Ecto neural progenitor cell (in vitro differentiated cells): Measurements from ENCODE around the gene BICD2.
A peak's percentile ranks its signal among the peaks of the same experiment; 100 is the strongest.

Source experiments
- DNase-seq: peaks from one replicate; pipeline ENCODE4 v3.0.0-alpha.2; 2018; ENCODE audit warnings: low spot score

BICD2 gene

DNA sequence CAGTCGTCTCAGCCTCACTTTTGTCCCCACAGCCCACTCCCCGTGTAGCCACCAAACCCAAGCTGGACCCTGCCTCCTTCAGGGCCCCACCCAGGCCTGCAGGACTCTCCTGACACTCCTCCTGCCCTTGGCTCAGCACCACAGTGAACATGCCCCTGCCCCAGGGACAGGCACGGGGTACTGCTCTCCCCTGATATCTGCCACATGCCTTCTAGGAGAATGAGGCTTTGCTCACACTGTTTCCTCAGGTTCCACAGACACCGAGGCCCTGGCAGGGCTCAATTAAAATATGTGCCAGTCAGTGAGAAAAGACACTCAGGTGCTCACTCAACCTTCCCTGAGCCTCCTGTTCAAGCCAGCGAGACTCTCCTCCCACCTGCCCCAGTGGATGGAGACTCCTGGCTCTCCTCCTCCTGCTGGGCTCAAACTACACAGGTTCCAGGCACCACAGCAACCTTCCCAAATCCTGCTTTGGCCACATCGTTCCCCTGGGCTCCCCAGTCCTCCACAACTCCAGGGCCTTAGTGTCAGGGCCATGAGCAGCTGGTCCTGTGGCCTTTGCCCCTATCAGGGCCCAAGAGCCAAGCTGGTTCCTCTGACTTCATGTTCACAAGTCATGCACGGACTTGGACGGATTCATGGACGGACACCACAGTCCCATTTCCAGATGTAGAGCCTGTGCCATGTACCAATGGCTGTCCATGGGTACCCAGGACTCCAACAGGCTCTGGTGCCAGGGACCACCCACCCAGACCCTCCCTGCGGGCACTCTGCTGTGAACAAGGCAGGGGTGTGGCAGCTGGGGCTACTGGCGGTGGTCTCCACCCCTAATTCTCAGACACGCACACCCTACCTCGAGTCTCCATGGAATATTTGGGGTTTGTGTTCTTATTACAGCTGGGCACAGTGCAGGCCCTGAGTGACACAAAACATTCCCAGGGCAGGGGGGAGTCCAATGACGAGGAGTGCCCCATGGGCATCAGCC, 36.6 kb downstream of the BICD2 start:
- DNase-seq, result peak; percentile 40

DNA sequence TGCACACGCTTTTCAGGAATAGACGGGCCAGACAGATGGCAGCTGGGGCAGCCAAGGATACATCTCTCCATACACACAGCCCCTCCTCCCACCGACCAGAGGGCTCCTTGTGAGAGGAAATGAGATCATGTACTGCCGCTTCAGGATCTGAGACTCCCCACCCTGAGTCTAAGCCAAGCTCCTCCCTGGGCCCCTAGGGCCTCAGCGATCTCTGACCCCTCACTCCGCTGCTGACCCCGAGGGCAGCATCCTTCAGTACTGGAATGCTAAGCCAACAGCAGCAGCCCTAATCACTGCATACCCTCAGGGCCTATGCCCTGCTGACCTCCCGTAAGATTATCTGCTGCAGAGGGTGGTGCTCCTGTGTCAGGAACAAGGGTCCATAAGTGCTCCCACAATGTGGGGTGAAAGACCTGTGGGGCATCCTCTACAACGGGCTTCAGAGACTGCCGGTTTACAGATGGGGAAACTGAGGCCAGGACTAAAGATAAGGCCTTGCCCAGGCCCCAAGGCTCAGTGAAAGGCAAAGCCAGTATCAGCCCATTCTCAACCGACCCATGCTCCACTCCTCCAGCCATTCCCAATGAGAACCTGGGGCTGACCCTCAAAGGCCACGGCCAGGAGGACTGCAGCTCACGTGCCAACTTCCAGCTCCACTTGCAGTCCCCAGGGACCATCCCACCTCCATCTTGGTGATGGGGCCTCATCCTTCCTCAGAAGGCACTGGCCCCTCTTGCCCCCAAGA, 37.5 kb downstream of the BICD2 start:
- DNase-seq, result peak; percentile 85

DNA sequence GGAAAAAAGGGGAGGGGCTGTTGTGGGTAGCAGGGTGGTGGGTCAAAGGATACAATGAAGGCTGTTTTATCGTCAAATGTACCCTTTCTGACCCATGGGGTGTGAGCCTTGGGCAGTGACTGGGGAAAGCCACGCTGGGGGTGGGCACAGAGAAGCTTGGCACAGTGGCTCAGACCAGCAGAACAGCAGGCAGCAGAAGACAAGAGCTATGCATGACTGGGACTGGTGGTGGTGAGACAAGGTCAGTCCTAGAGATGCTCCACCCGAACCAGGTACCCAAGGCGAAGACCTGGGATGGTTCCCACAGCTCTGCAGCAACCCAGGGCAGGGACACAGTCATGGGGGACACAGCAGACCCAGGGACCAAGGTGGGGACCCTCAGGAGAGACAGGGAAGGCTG, 38.3 kb downstream of the BICD2 start:
- no peak for DNase-seq

DNA sequence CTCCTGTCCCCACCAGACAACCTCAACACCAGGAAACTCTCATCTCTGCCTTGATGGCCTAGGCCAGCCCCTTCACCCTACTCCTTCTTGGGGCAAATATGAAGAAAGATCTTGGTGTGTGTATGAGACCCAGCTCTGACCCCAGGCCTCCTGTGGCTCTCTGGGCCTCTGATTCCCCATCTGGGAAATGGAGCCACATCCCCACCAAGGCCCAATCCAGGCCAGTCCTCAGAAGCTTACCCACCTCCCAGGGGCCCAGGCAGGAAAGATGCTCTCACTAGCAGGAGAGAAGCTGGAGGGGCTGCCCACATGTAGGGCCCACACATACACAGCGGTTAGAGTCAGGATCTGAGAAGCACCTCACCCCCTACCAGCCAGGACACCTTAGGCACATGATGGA, 38.9 kb downstream of the BICD2 start:
- peak; percentile 26 for DNase-seq

DNA sequence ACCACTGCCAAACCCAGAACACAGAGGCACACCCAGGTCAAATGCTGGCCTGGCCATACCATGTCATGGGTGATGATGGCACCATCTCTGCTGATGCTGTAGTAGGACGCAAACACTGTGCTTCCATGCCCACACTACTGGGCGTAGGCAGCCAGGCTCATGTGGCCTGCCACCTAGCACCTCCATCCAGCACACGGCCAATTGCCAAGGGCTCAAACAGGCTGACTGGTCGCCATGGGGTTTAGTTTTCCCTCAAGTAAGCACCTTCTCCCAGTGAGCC, 39.4 kb downstream of the BICD2 start:
- DNase-seq, result peak; percentile 32

DNA sequence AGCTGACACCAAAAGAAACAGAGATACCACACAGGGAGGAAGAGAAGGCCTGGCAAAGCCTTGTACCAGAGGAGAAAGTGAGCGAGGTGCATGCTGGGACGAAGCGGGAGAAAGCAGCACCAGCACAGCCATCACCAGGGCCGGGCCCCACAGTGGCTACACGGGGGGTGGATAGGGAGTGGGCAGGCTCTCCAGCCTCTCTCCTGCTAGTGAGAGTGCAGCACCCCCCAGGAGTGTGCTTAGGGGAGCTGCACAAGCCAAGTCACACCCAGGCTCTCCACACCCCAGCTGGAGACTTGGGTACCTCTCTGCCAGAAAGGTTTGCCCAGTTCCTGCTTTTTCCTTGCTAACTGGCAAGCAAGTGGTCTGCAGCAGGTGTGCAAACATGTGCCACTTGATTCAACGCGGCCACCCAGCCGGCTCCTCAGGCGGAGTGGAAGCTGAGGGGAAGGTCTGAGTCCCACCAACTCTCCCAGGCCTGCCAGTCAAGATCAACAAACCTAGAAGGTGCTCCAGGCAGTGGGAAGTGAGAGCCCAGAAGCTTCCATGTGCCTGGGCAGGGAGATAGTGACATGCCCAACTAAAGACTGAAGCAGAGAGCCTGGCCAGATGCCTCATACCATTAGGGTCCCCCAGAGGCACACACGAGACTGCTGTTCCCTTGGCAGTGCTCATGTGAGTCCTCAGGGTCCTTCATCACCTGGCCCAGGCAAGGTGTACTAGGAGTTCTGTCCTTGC, 39.9 kb downstream of the BICD2 start:
- peak; percentile 27 for DNase-seq

DNA sequence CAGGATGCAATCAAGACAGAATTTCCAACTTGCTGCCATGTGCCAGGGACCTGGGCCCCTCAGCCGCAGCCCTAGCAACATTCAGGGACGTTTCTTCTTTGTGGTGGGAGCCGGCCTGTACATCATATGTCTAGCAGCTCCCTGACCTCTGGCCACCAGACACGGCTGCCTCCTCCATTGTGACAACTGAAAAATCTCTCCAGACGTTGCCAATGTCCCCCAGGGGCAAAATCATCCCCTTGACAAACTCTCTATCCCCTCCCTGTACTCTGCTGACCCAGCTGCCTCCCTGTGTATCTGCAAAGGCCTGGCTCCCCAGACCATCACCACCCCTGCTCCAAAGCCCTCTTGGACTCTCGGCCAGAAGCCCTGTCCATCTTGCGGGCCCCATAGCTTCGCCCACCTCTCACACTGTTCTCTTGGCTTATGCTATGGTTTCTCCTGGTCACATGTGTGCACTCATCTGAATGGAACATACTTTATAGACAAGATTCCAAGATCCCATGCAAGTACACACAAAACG, 40.8 kb downstream of the BICD2 start:
- DNase-seq, result peak; percentile 38

DNA sequence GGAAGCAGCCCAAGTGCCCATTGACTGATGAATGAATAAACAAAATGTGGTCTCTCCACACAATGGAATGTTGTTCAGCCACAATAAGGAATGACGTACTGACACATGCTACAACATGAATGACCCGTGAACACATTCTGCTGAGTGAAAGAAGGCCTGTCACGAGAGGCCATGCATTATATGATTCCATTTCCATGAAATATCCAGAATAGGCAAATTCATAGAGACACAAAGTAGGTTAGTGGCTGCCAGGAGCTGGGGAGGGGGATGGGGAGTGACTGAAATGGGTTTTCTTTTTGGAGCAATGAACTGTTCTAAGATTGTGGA, 41.4 kb downstream of the BICD2 start:
- peak; percentile 25 for DNase-seq

DNA sequence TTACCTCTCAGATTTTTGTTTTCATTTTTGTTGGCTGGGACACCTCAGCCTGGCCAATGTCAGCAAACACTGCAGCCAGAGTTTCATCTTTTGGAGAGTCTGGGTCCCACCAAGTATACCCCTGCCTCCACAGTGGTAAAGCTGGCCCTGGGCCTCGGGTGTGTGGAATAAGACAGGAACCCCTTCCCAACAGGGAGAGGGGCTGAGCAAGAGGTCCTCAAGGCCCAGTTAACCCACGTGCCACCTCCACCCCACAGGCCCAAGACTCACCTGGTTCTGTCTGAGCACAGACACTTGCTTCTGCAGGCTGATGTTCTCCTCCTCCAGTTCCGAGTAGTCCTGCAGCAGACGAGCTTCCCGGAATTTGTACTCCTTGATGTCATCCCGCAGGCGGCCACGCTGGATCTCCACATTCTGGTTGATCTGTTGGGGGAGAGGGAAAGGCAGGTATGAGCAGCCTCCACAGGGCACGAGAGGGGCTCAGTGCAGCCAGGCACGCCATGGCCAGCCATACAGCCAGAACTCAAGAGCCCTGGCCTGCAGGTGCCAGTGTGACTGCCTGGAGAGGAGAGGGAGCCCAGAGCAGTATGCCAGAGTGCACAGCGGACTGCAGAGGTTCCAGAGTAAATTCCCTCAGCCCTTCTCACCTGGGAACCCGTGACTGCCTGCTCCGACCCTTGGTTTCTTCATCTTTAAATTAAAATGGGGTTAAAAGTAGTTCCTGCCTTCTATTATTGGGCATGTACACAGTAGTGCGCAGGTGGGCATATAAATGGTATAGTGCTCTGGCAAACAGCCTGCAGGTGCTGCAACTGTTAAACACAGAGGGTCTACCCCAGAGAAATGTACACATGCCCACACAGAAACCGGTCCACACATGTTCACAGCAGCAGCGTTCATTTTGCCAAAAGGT, 42.0 kb downstream of the BICD2 start:
- DNase-seq, result peak; percentile 21

DNA sequence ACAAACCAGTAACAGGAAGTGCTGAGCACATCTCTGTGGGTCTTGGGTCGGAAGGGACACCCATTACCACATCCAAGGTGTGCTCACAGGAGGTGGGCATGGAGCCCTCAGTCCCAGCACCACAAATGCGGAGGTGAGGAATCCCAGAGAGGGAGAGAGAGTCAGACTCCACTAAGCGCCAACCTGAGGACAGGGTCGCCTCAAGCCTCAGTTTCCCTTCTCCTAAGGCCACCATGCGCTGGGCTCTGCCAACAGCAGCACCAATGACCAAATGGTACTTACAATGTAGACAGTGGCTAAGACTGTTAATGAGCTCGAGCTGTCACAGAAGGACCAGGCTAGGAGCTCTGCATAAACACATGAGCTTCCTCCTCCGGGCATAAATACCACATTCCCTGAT, 43.1 kb downstream of the BICD2 start:
- peak; percentile 8 for DNase-seq

DNA sequence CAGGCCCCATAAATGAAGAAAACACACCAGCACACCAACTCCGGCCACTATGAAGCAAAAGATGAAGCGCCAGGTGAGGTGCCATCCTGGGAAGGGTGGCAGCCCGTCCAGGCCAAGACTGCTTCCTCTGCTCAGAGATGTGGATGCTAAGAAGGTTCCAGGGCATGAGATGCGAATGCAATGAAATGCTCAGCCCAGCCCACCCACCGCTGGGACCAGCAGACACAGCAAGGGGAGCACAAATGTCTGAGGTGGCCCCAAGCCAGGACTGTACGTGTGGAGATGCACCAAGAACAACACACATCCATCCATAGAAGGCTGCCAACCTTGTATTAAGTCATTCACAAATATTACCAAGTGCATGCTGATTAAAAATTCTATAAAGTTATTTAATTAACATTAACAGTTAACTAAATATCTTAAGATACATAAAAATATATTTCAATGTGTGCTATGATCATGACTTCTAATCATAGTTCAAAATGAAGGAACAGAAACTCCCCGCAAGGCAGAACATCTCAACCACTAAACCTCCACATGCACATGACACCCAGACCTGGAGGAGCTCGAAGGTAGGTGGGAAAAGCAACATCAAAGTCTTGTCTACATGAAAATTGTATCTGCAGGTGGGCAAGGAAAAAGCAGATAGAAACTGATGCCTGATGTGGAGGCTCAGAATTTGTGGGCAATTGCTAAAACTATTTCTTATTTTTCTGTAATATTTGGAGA, 43.7 kb downstream of the BICD2 start:
- DNase-seq, result peak; percentile 13

DNA sequence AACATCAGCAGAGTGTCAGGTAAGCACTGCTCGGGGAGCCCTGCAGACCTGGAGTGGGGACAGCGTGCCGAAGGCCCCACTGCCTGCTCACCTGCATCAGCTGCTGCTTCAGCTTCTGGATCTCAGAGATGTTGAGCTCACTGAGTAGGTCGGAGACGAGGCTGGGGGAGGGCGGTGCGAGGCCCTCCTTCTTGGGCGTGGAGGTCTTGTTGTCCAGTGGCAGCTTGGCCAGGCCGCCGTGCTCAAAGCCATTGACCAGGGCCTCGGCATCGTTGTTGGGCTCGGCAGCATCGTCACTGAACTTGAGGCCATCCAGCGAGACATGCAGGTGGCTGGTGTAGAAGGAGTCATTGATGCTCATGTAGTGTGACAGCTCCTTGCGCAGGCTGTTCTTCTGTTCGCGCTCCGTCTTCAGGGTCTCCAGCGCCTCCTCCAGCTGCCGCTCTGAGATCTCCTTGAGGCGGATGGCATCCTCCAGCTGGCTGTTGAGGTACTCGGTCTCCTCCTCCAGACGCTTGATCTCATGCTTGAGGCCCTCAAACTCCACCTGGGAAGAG, 44.3 kb downstream of the BICD2 start:
- DNase-seq, result peak; percentile 31

DNA sequence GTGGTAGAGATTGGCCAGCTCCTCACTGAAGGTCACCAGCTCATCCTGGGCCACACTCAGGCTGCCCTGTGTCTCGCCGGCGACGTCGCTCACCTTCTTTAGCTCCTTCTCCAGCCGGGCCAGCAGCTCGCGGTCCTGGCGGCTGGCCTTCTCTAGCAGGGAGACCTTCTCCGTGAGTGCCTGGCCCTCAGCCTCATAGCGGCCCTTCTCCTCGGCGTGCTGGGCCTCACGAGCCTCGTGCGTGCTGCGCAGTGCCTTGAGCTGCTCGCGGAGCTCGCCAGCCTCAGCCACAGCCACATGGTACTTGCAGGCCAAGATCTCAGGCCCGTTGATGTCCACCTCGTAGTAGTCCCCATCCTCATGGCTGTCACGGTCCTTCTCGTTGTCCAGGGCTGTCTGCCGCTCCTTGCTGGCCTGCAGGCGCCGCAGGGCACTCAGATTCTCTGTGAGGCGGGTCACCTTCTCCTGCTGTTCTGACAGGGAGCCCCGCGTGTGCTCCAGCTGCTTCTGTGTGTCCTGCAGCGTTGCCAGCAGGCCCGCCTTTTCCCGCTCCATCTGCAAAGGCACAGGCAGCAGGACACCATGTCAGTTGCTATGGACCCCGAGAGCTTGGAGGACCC, 45.5 kb downstream of the BICD2 start:
- DNase-seq, result no peak

DNA sequence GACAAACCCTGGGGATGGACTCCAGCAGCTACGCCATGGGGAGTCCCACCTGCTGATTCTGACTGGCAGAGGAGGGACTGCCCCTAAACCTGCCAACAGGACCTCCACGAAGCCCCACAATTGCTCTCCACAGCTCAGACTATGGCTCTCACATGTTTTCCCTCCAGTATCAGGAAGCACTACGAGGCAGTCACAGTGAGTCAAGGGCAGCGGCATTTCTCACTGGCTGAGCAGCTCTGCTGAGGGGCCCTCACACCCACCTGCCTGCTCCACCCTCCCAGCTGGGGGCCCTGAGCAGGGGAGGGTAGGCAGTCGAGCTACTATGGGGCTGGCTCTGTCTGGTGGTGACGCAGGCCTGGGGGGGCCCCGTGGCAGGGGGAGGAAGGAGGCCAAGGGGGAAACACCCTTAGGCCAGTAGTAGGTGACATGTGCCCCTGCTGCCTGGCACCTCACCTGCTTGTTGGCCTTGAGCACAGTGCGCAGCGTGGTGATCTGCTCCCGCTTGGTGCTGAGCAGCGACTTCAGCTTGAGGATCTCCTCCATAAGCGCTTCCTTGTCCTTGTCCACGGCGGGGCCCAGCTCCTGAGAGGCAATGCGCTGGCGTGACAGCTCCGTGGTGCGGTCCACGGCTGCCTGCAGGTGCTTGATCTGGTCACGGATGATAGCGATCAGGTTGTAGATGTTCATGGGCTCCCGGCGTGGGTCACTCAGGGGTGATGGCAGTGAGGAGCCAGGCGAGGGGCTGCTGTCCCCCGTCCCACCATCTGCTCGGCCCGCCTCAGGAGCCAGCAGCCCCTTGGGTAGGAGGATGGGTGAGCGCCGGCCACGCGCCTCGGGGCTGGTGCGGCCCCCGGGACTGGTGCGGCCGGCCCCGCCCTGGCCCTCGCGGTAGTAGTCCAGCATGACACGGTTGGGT, 46.3 kb downstream of the BICD2 start:
- no peak for DNase-seq

DNA sequence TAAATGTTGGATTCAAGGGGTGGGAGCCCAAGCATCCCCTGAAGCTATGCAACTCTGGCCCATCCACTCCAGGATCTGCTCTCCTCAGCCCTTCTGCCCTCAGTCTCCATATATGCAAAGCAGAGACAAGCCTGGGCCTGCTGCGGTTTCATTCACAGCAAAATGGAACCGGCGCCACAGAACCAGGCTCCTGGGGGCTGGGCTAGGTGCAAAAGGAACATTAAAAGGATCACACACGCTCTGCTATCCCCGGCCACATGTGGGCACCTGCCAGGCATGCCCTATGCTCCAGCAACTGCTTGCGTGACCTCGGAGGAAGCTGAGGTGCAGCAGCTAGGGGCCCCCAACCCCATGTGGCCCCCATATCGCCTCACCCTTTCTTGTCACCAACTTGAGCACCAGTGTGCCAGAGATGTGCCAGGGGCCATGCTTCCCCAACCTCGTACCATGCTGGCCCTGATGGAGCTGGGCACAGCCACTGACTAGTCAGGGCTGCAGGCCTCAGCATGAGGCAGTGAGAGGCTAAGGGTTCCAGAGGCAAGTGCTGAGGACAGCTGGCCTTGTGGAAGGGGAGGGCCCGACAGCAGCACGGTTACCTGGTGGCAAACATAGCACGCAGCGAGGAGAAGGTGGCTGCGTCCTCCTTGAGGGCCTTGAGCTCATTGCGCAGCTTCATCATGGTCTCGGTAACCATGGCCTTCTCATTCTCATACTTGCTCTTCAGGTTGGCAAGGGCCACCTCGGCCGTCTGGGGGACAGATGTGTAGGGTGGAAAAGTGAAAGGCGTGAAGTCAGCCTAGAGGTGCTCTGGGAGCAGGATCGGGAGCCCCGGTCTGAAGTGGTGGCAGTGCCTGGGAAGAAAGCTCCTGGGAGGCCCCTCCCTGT, 47.2 kb downstream of the BICD2 start:
- DNase-seq, result no peak

DNA sequence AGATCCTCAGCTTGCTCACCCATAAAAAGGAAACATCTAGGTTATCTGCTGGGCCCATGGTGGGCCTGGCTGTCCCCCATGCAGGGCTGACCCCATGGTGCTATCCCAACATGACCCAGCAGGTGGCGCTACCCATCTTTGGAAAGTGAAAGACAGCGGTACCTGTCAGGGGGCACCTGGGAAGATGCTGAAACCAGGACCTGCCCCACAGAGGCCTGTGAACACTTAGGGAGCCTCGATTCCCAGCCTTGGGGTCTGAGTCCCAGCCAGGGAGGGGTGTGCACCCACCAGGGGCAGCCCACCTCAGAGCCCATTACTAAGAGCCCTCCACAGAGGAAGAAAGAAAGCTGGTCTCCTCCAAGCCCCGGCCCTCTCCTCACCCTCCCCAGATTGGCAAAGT, 48.1 kb downstream of the BICD2 start:
- peak; percentile 86 for DNase-seq

DNA sequence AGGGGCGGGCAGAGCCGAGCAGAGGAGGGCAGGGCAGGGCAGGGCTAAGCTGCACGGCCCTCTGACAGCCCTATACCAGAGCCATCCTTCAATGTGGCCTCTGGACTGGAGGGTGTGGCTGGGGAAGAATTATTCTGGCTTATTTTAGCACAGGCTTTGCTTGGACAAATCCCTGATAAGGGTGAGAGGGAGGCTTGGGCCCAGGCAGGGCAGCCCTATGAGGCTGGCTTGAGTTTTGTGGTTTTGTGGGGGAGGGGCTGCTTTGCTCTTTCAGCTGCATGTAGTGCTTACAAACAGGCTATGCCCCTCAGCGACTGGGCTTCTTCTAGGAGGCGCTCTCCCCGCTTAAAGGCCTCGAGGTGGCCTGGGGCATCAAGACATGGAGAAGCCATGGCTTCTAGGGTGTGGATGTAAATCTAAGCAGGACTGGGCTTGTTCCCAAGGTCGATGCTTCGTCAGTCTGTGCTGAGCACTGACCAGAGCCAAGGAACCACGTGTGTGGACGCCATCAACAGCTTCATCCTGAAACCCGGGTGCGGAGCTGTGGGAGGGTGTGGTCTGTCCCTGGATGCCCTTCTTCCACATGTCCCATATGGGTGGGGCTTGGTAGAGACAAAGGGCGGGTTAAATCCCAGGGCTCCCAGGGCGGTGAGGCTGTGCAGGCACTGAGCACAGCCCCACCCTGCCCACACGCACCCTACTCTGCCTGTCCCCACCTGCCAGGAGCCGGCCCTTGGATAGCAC, 49.0 kb downstream of the BICD2 start:
- DNase-seq, result no peak
